Ectodermal cell (in vitro differentiated cells): ENCODE results near the gene NR3C2.

Source experiments
- H3K27ac ChIP-seq: 2 replicates; pipeline ENCODE4 v1.7.0; 2013; ENCODE audit warnings: mild to moderate bottlenecking, low read depth, low read length; ENCODE audit not compliant: insufficient read depth, poor library complexity, severe bottlenecking
- H3K27me3 ChIP-seq: 2 replicates; pipeline ENCODE4 v1.7.0; 2013; ENCODE audit warnings: mild to moderate bottlenecking, low read length; ENCODE audit not compliant: insufficient read depth, control insufficient read depth, poor library complexity, severe bottlenecking
- H3K36me3 ChIP-seq: one replicate; pipeline ENCODE4 v1.7.0; 2013; ENCODE audit warnings: low read length; ENCODE audit not compliant: control insufficient read depth, insufficient read depth
- H3K4me1 ChIP-seq: one replicate; pipeline ENCODE4 v1.7.0; 2013; ENCODE audit warnings: low read length; ENCODE audit not compliant: control insufficient read depth, insufficient read depth
- H3K4me3 ChIP-seq: 2 replicates; pipeline ENCODE4 v1.7.0; 2013; ENCODE audit warnings: low read depth, low read length, control low read depth; ENCODE audit not compliant: insufficient read depth
- H3K9me3 ChIP-seq: 2 replicates; pipeline ENCODE4 v1.7.0; 2013; ENCODE audit warnings: mild to moderate bottlenecking, low read length, moderate library complexity; ENCODE audit not compliant: control insufficient read depth
- WGBS, 2 experiments: methylation state at CpG; one replicate each; pipeline ENCODE4 v1.1.7; 2013; ENCODE audit warnings: missing lambda C conversion rate in 2 of 2; 5-methylcytosine and 5-hydroxymethylcytosine counted together

NR3C2 gene

DNA sequence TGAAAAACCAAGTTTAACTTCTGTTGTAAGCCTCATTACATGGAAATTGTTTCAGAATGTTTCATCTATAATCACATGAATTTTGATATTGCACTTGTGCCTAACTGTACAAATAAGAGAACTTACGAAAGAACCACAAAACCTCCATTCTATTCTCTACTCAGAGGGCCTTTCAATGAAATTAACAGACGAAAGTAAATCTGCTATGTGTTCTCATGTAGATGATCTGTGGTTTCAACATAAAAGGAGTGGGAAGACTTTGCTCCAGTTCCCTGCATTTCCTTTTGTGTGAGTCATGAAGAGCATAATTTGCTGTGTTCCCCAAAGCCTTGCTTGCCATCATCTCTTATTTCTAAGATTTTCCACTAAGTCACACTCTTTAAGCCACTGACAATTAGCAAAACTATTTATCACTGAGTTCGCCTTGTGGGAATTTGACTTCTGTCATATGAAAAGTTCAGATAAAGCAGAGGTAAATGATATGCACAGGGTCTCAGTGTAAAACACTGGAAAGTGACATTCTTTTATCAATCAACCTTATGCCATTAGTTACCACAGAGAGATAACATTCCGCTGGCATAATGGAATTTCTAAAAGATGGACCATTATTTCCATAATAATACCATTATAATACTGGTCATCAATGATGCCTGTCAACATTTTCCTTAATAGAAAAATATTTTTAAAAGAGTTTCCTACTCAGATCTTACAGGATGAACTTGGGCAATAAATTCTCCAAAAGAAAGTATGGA is 329.8 kb downstream of the NR3C2 start:
- Histone ChIP-seq H3K9me3 (no peaks in the 10 kb centered on the region), H3K27me3 (no peaks in the 10 kb centered on the region), H3K4me3 (no peak overlapping the region), H3K4me1 (no peaks in the 10 kb centered on the region), H3K36me3 (no peaks in the 10 kb centered on the region), H3K27ac (no peak overlapping the region)
- 80 to 83% methylated on average over 2 to 4 of the region's 4 CpGs for WGBS, 2 experiments

DNA sequence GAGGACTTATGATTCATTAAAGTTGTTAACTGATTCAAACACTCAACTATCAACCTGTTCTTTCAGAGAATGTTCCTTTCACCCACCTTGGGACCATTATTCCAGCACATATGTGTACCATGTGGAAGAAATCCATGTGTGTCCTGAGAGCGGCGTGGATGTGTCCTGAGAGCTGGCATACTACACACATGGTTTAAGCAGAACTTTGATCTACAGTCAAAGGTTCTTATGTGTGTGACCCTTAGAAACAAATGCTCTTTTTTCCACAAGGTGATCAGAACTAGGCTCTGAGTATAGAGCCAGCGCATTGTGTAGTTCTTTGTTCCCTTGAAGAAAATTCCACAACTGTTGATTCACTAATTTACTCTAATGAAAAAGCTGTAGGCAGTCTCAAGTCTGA is 332.0 kb downstream of the NR3C2 start:
- H3K27me3 ChIP-seq = no peaks in the 10 kb centered on the region
- 95 to 97% methylated on average over 3 of the region's 3 CpGs for WGBS, 2 experiments
- H3K4me3 ChIP-seq = no peak overlapping the region
- H3K36me3 ChIP-seq = no peaks in the 10 kb centered on the region
- H3K27ac ChIP-seq = no peak overlapping the region
- no peaks in the 10 kb centered on the region for H3K9me3 ChIP-seq
- H3K4me1 ChIP-seq = no peaks in the 10 kb centered on the region

DNA sequence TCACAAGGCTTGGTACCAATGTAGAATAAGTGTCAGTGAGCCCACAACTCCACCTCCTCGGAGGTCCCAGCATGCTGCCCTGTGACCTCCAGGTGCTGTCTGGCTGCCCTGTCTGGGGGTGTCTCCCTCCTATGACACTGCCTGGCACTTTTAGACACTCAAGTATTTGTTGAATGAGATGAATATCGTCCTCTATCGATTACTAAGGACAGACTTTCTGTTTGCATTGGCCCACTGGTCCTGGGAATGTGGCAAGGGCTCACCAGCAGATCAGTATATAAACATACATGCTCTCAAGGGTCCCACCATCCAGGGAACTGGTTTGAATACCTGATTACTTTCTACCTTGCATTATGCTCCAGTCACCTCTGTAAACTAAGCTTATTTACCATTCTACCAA is 333.0 kb downstream of the NR3C2 start:
- Histone ChIP-seq H3K4me1 (no peaks in the 10 kb centered on the region), H3K36me3 (no peaks in the 10 kb centered on the region), H3K27ac (no peak overlapping the region), H3K4me3 (no peak overlapping the region), H3K27me3 (no peaks in the 10 kb centered on the region), H3K9me3 (no peaks in the 10 kb centered on the region)
- WGBS, 2 experiments = 94% methylated on average over 3 of the region's 3 CpGs

DNA sequence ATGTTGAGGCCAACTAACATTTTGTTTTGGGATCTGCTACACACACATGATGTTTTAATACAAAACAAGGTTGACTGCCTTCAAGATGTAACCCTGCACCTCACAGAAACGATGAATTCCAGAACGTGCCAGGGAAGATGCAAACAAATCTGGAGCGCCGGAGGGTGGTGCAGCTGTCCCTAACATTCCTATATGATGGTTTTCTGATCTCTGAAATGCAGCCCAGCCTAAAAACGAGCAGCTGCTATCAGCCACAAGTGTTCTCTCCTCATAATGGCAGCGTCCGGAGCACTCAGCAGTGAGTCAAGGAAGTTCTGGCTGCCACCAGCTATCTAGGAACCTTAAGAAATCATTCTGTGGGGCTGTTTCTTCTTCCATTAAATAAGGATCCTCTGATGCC is 333.4 kb downstream of the NR3C2 start:
- no peaks in the 10 kb centered on the region for H3K27me3 ChIP-seq
- no peaks in the 10 kb centered on the region for H3K4me1 ChIP-seq
- 94% methylated on average over 7 of the region's 7 CpGs for WGBS, 2 experiments
- no peaks in the 10 kb centered on the region for H3K36me3 ChIP-seq
- no peak overlapping the region for H3K4me3 ChIP-seq
- H3K27ac ChIP-seq = no peak overlapping the region
- no peaks in the 10 kb centered on the region for H3K9me3 ChIP-seq

DNA sequence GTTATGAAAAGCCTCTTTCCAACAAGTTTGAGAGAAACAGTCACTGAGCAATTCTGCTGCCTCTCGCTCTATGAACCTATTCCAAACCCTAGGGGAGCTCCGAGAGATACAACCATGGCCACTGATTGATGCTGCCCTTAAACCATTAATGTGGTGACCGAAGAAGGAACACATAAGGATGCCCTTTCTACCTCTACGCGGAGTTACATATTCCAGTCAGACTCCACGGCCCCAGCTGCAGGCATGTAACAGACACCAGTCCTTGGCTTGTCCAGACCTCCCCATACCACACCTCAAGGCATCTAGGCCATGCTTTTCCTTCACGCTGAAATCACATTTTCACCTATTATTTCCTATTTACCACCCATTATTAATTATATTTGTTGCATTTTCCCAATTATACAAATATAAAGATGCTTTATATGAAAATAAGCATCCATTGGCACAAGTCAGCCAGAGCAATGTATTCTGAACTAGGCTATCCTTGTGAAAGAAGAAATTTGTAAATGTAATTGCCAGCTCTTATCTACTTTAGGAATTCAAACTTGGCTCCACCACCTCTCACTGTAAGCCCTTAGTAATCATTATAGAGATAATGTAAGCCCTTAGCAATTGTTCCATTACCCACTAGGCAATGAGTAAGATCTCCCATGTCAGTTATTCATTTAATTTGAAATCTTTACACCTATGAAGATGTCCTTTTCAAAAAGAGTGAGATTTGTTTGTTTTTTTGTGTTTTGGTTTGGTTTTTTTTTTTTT is 338.4 kb downstream of the NR3C2 start:
- WGBS, 2 experiments = 92 to 96% methylated on average over 7 of the region's 7 CpGs
- Histone ChIP-seq H3K36me3 (no peaks in the 10 kb centered on the region), H3K27ac (no peak overlapping the region)

DNA sequence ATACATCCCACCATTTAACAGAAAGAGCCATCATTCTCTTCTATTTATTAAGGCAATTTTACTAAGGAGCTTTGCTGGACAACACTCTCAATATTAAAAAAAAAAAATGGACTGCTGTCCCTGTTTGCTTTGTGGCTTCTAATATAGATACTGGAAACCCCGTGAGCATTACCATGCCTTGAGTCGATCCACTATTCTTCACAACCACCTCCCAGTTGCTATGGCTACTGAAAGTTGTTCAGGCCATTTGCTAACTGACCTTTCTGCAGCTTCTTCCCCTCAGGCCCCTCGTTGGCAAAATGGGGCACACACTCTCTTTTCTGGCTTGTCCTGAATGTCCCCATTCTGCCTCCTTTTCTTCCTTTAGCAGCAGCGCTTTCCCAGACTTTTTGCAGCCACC is 340.4 kb downstream of the NR3C2 start:
- H3K4me3 ChIP-seq = no peak overlapping the region
- WGBS, 2 experiments = 87% methylated on average over 4 of the region's 4 CpGs
- H3K27ac ChIP-seq = no peak overlapping the region
- no peaks in the 10 kb centered on the region for H3K27me3 ChIP-seq
- H3K36me3 ChIP-seq = no peaks in the 10 kb centered on the region
- H3K9me3 ChIP-seq = no peaks in the 10 kb centered on the region
- H3K4me1 ChIP-seq = no peaks in the 10 kb centered on the region

More for the DNA sequence above, 338.4 kb downstream of the NR3C2 start:
- H3K4me3 ChIP-seq = no peak overlapping the region
- H3K27me3 ChIP-seq = no peaks in the 10 kb centered on the region
- H3K4me1 ChIP-seq = no peaks in the 10 kb centered on the region
- H3K9me3 ChIP-seq = no peaks in the 10 kb centered on the region

DNA sequence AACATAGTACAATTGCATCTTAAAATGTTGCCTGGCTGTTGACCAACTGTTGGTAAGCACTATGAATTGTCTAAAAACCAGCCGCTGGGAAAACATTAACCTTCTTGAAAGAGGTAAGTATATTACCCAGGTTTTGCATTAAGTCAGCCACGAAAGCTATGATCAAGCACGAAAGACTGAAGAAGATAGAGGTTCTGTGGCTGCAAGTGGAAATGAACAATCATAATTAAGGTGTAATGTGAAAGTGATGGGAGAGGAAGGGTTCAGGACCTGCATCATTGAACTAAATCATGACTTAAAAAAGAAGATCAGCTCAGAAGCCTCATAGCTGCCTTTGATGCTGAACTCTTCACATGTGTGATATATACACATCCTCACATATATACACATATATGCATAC is 341.0 kb downstream of the NR3C2 start:
- H3K4me3 ChIP-seq = no peak overlapping the region
- H3K4me1 ChIP-seq = no peaks in the 10 kb centered on the region
- H3K27ac ChIP-seq = no peak overlapping the region
- H3K27me3 ChIP-seq = no peaks in the 10 kb centered on the region
- H3K36me3 ChIP-seq = no peaks in the 10 kb centered on the region
- 93 to 96% methylated on average over 3 of the region's 3 CpGs for WGBS, 2 experiments
- H3K9me3 ChIP-seq = no peaks in the 10 kb centered on the region

DNA sequence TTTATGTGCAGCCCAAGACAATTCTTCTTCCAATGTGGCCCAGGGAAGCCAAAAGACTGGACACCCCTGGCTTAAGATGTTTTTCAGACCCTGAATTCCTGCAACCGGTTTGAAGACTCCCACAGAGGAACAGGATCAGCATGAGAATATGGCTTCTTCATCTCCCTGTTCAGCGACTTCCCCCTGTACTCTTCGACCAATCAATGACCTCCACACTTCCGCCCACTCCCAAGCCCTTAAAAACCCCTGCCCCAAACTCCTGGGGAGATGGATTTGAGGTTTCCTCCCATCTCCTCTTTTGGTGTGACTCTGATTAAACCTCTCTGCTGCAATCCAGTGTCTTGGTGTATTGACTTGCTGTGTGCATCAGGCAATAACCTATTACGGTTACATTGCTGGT is 344.4 kb downstream of the NR3C2 start:
- H3K4me3 ChIP-seq = no peak overlapping the region
- no peaks in the 10 kb centered on the region for H3K36me3 ChIP-seq
- WGBS, 2 experiments = 75 to 77% methylated on average over 4 to 5 of the region's 5 CpGs
- no peaks in the 10 kb centered on the region for H3K9me3 ChIP-seq
- H3K4me1 ChIP-seq = no peaks in the 10 kb centered on the region
- no peaks in the 10 kb centered on the region for H3K27me3 ChIP-seq
- no peak overlapping the region for H3K27ac ChIP-seq

DNA sequence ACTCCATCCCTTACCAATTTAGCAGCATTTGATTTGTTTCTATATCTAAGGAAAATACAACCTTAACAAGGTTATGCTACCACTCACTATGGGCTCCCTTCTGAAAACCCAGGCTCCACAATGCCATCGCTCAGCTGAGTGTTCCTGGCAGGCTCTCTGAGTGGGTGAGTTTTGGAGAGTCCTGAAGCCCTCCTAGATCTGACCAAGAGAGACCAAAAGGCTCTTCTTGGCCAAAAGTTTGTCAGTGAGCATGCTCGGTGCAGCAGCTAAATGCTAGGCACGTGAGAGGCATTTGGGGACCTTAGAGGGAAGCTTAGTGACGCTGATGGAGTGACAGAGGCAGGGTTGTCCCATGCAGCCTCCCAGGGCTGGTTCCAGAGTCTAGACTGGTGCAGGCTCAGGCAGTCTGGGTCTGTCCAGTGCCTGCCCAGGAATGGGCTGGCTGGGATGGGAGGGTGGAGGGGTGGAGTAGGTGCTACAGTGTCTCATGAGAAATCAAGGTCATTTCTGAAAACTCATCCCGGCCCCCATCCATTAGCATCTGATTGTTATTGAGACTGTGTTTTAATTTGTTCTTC is 346.8 kb downstream of the NR3C2 start:
- Histone ChIP-seq H3K4me3 (no peak overlapping the region), H3K27ac (no peak overlapping the region), H3K9me3 (no peaks in the 10 kb centered on the region), H3K36me3 (no peaks in the 10 kb centered on the region), H3K4me1 (no peaks in the 10 kb centered on the region), H3K27me3 (no peaks in the 10 kb centered on the region)
- 91 to 93% methylated on average over 4 to 5 of the region's 5 CpGs for WGBS, 2 experiments

DNA sequence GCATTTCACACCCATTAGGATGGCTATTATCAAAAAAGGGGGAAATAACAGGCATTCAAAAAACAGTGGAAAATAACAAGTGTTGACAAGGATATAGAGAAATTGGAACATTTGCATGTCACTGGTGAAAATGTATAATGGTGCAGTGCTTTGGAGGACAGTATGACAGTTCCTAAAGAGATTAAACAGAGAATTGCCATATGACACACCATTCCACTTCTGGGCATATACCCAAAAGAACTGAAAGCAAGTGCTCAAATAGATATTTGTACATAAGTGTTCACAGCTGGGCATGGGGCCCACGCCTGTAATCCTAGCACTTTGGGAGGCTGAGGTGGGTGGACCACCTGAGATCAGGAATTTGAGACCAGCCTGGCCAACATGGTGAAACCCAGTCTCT is 348.1 kb downstream of the NR3C2 start:
- Histone ChIP-seq H3K36me3 (no peaks in the 10 kb centered on the region), H3K27me3 (no peaks in the 10 kb centered on the region), H3K9me3 (no peaks in the 10 kb centered on the region), H3K4me1 (no peaks in the 10 kb centered on the region), H3K4me3 (no peak overlapping the region), H3K27ac (no peak overlapping the region)
- 85 to 97% methylated on average over 1 of the region's 1 CpG for WGBS, 2 experiments
